SK-N-SH treated with all-trans-retinoic acid at 6 μM for 48 hours (cell line): ENCODE results near the gene NPPB.

ENCODE experiments used
- ARNTL ChIP-seq: fragments of 450-650 bp; formaldehyde crosslinking; IDR thresholded peaks from 2 replicates; pipeline ENCODE4 v1.5.0; 2020; ENCODE audit warnings: low read depth, mild to moderate bottlenecking, moderate library complexity, borderline replicate concordance
- BACH2 ChIP-seq: fragments of 250-450 bp; sonication (Bioruptor Pico); IDR thresholded peaks from 2 replicates; pipeline ENCODE4 v1.9.0; 2021; ENCODE audit warnings: mild to moderate bottlenecking, borderline replicate concordance
- ESRRG ChIP-seq: fragments of 250-450 bp; sonication (Bioruptor Pico); IDR thresholded peaks from 2 replicates; pipeline ENCODE4 v1.6.1; 2021; ENCODE audit warnings: mild to moderate bottlenecking
- OSR1 ChIP-seq: fragments of 250-450 bp; sonication (Bioruptor Pico); IDR thresholded peaks from 2 replicates; pipeline ENCODE4 v1.8.0; 2022; ENCODE audit warnings: moderate library complexity, mild to moderate bottlenecking, inconsistent platforms
- PPARA ChIP-seq: fragments of 250-450 bp; sonication (Bioruptor Pico); IDR thresholded peaks from 2 replicates; pipeline ENCODE4 v1.5.0; 2020; ENCODE audit warnings: mild to moderate bottlenecking, borderline replicate concordance
- RARB ChIP-seq: fragments of 250-450 bp; sonication (Bioruptor Pico); IDR thresholded peaks from 2 replicates; pipeline ENCODE4 v1.8.0; 2021; ENCODE audit warnings: mild to moderate bottlenecking, moderate library complexity
- TCF4 ChIP-seq: fragments of 250-450 bp; sonication (Bioruptor Pico); IDR thresholded peaks from 2 replicates; pipeline ENCODE4 v1.8.0; 2021; ENCODE audit warnings: mild to moderate bottlenecking, moderate library complexity, borderline replicate concordance
- TOX ChIP-seq: fragments of 250-450 bp; sonication (Bioruptor Pico); IDR thresholded peaks from 2 replicates; pipeline ENCODE4 v1.8.0; 2021; ENCODE audit warnings: mild to moderate bottlenecking, moderate library complexity, borderline replicate concordance
- ZC3H10 ChIP-seq: fragments of 250-450 bp; sonication (Bioruptor Pico); IDR thresholded peaks from 2 replicates; pipeline ENCODE4 v1.5.1; 2021; ENCODE audit warnings: mild to moderate bottlenecking, moderate library complexity
- ZFP30 ChIP-seq: fragments of 450-650 bp; formaldehyde crosslinking; IDR thresholded peaks from 2 replicates; pipeline ENCODE4 v1.5.0; 2022; ENCODE audit warnings: mild to moderate bottlenecking, moderate library complexity
- ZNF70 ChIP-seq: fragments of 450-650 bp; formaldehyde crosslinking; IDR thresholded peaks from 2 replicates; pipeline ENCODE4 v1.5.0; 2020; ENCODE audit warnings: mild to moderate bottlenecking, moderate library complexity
- TF ChIP-seq, protein P1 (sequence below): fragments of 250-450 bp; sonication (Bioruptor Pico); IDR thresholded peaks from 2 replicates; pipeline ENCODE4 v1.8.0; 2021; ENCODE audit warnings: low read depth, mild to moderate bottlenecking, moderate library complexity, borderline replicate concordance
- TF ChIP-seq, protein P2 (sequence below): fragments of 250-450 bp; sonication (Bioruptor Pico); IDR thresholded peaks from 2 replicates; pipeline ENCODE4 v1.8.0; 2020; ENCODE audit warnings: mild to moderate bottlenecking, moderate library complexity, borderline replicate concordance

DNA sequence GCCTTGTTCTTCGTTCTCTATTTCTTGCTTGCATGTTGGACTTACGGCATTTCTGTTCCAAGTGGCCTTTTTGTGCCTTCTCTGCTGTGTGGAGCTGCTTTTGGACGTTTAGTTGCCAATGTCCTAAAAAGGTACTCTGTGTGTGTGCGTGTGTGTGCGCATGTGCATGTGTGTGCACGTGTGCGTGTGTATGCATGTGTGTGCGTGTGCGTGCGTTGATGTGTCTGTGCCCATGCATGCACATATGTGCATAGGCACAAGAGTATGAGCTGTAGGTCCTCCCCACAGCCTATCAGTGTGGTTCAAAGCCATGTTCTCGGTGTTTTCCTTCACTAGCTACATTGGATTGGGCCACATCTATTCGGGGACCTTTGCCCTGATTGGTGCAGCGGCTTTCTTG lies 24.8 kb downstream of the NPPB start:
- no peak for TF ChIP-seq ZC3H10
- no peak for TF ChIP-seq ESRRG (CRISPR knock-in tag)
- TF ChIP-seq ARNTL (CRISPR knock-in tag): no peak
- no peak for TF ChIP-seq RARB (CRISPR knock-in tag)
- TF ChIP-seq, protein P1, sequence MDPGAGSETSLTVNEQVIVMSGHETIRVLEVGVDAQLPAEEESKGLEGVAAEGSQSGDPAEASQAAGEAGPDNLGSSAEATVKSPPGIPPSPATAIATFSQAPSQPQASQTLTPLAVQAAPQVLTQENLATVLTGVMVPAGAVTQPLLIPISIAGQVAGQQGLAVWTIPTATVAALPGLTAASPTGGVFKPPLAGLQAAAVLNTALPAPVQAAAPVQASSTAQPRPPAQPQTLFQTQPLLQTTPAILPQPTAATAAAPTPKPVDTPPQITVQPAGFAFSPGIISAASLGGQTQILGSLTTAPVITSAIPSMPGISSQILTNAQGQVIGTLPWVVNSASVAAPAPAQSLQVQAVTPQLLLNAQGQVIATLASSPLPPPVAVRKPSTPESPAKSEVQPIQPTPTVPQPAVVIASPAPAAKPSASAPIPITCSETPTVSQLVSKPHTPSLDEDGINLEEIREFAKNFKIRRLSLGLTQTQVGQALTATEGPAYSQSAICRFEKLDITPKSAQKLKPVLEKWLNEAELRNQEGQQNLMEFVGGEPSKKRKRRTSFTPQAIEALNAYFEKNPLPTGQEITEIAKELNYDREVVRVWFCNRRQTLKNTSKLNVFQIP: no peak
- TF ChIP-seq ZNF70 (CRISPR knock-in tag): no peak
- TF ChIP-seq ZFP30: no peak
- no peak for TF ChIP-seq PPARA (CRISPR knock-in tag)
- no peak for TF ChIP-seq TOX
- TF ChIP-seq, protein P2, sequence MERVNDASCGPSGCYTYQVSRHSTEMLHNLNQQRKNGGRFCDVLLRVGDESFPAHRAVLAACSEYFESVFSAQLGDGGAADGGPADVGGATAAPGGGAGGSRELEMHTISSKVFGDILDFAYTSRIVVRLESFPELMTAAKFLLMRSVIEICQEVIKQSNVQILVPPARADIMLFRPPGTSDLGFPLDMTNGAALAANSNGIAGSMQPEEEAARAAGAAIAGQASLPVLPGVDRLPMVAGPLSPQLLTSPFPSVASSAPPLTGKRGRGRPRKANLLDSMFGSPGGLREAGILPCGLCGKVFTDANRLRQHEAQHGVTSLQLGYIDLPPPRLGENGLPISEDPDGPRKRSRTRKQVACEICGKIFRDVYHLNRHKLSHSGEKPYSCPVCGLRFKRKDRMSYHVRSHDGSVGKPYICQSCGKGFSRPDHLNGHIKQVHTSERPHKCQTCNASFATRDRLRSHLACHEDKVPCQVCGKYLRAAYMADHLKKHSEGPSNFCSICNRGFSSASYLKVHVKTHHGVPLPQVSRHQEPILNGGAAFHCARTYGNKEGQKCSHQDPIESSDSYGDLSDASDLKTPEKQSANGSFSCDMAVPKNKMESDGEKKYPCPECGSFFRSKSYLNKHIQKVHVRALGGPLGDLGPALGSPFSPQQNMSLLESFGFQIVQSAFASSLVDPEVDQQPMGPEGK (CRISPR knock-in tag): no peak
- no peak for TF ChIP-seq OSR1
- no peak for TF ChIP-seq BACH2
- TF ChIP-seq TCF4: no peak
